Neural cell (in vitro differentiated cells): Measurements from ENCODE around the gene PLBD2. TPM values are rescaled to one million over a fixed set of nuclear protein-coding genes. Genes with fewer than 3 reads are reported as not detected.

Experiments
- H2AFZ ChIP-seq: fragments of 200-600, 300-800 bp; sonication (generic), shearing (Covaris generic); 2 replicates; pipeline ENCODE4 v1.6.0; 2014; ENCODE audit warnings: low read depth, mild to moderate bottlenecking, antibody characterized with exemption, low read length, moderate library complexity
- H3F3A ChIP-seq: fragments of 200-600 bp; shearing (Covaris generic); 2 replicates; pipeline ENCODE4 v1.6.1; 2016; ENCODE audit warnings: mild to moderate bottlenecking, moderate library complexity, mixed read lengths, antibody characterized with exemption, low read length; ENCODE audit not compliant: insufficient read depth, poor library complexity, severe bottlenecking
- H3K27ac ChIP-seq: fragments of 200-600, 300-800 bp; sonication (generic), shearing (Covaris generic); 2 replicates; pipeline ENCODE4 v1.5.1; 2014; ENCODE audit warnings: mild to moderate bottlenecking, low read length, moderate library complexity
- H3K27me3 ChIP-seq: fragments of 300-800, 200-600 bp; sonication (generic), shearing (Covaris generic); 2 replicates; pipeline ENCODE4 v1.6.0; 2014; ENCODE audit warnings: mild to moderate bottlenecking, low read depth, low read length, moderate library complexity; ENCODE audit not compliant: insufficient read depth
- H3K36me3 ChIP-seq: fragments of 300-800, 200-600 bp; sonication (generic), shearing (Covaris generic); 2 replicates; pipeline ENCODE4 v1.5.1; 2014; ENCODE audit warnings: mild to moderate bottlenecking, antibody characterized with exemption, low read length, moderate library complexity; ENCODE audit not compliant: insufficient read depth
- H3K4me2 ChIP-seq: fragments of 300-800, 200-600 bp; sonication (generic), shearing (Covaris generic); 2 replicates; pipeline ENCODE4 v1.6.0; 2014; ENCODE audit warnings: mild to moderate bottlenecking, low read length
- H3K4me3 ChIP-seq: fragments of 300-800, 200-600 bp; sonication (generic), shearing (Covaris generic); 2 replicates; pipeline ENCODE4 v1.5.1; 2014; ENCODE audit warnings: mild to moderate bottlenecking, low read length, moderate library complexity
- H3K79me2 ChIP-seq: fragments of 200-600 bp; shearing (Covaris generic); replicated peaks from 2 replicates; pipeline ENCODE4 v1.6.0; 2014; ENCODE audit warnings: mild to moderate bottlenecking, low read length, moderate library complexity; ENCODE audit not compliant: insufficient read depth
- H3K9ac ChIP-seq: fragments of 300-800, 200-600 bp; sonication (generic), shearing (Covaris generic); 2 replicates; pipeline ENCODE4 v1.6.1; 2016; ENCODE audit warnings: mild to moderate bottlenecking, low read length, mixed read lengths
- H3K9me2 ChIP-seq: fragments of 200-600 bp; shearing (Covaris generic); 2 replicates; pipeline ENCODE4 v1.6.1; 2016; ENCODE audit warnings: mild to moderate bottlenecking, low read length, mixed read lengths; ENCODE audit not compliant: insufficient read depth
- H3K9me3 ChIP-seq: fragments of 200-600, 300-800 bp; sonication (generic), shearing (Covaris generic); 2 replicates; pipeline ENCODE4 v1.6.1; 2016; ENCODE audit warnings: mild to moderate bottlenecking, mixed run types, low read length, moderate library complexity, mixed read lengths
- H4K20me1 ChIP-seq: fragments of 200-600 bp; shearing (Covaris generic); 2 replicates; pipeline ENCODE4 v1.6.1; 2016; ENCODE audit warnings: mild to moderate bottlenecking, mixed run types; ENCODE audit not compliant: insufficient read depth
- CTCF ChIP-seq: fragments of 450-650 bp; IDR thresholded peaks from 2 replicates; pipeline ENCODE4 v1.5.1; 2014; ENCODE audit warnings: antibody characterized with exemption, mild to moderate bottlenecking, moderate library complexity; ENCODE audit not compliant: poor library complexity, severe bottlenecking
- EP300 ChIP-seq: fragments of 450-650 bp; conservative IDR thresholded peaks from 2 replicates; pipeline ENCODE4 v1.6.1; 2014; ENCODE audit warnings: antibody characterized with exemption, mild to moderate bottlenecking, moderate library complexity; ENCODE audit not compliant: poor library complexity, severe bottlenecking
- EZH2 ChIP-seq: fragments of 200-600, 300-800 bp; shearing (Covaris generic), sonication (generic); IDR thresholded peaks from 2 replicates; pipeline ENCODE4 v1.6.1; 2014; ENCODE audit warnings: antibody characterized with exemption, low read length, borderline replicate concordance, mild to moderate bottlenecking; ENCODE audit not compliant: insufficient read depth, poor library complexity, severe bottlenecking
- MXI1 ChIP-seq: fragments of 450-650 bp; conservative IDR thresholded peaks from 2 replicates; pipeline ENCODE4 v1.6.1; 2014; ENCODE audit warnings: antibody characterized with exemption, mild to moderate bottlenecking; ENCODE audit not compliant: poor library complexity, severe bottlenecking
- POLR2AphosphoS5 ChIP-seq: IDR thresholded peaks from 2 replicates; pipeline ENCODE4 v1.6.1; 2012
- RAD21 ChIP-seq: fragments of 450-650 bp; conservative IDR thresholded peaks from 2 replicates; pipeline ENCODE4 v1.6.1; 2014; ENCODE audit warnings: antibody characterized with exemption, mild to moderate bottlenecking, moderate library complexity
- SMC3 ChIP-seq: fragments of 450-650 bp; conservative IDR thresholded peaks from 2 replicates; pipeline ENCODE4 v1.6.1; 2014; ENCODE audit warnings: antibody characterized with exemption, mild to moderate bottlenecking, moderate library complexity; ENCODE audit not compliant: poor library complexity
- TAF1 ChIP-seq: IDR thresholded peaks from 2 replicates; pipeline ENCODE4 v1.6.1; 2012; ENCODE audit warnings: low read depth
- polyA plus RNA-seq: library from polyadenylated mRNA; depleted of rRNA; stranded (reverse); fragments of >200 nt; gene quantifications from 2 replicates; pipeline ENCODE4 v1.2.3, GENCODE V29; 2014
- TF ChIP-seq, protein P1 (sequence below): IDR thresholded peaks from 2 replicates; pipeline ENCODE4 v1.6.1; 2012; ENCODE audit warnings: borderline replicate concordance

PLBD2 gene
- polyA plus RNA-seq, 1 donor from 2014 or later, result 4.8 TPM

DNA sequence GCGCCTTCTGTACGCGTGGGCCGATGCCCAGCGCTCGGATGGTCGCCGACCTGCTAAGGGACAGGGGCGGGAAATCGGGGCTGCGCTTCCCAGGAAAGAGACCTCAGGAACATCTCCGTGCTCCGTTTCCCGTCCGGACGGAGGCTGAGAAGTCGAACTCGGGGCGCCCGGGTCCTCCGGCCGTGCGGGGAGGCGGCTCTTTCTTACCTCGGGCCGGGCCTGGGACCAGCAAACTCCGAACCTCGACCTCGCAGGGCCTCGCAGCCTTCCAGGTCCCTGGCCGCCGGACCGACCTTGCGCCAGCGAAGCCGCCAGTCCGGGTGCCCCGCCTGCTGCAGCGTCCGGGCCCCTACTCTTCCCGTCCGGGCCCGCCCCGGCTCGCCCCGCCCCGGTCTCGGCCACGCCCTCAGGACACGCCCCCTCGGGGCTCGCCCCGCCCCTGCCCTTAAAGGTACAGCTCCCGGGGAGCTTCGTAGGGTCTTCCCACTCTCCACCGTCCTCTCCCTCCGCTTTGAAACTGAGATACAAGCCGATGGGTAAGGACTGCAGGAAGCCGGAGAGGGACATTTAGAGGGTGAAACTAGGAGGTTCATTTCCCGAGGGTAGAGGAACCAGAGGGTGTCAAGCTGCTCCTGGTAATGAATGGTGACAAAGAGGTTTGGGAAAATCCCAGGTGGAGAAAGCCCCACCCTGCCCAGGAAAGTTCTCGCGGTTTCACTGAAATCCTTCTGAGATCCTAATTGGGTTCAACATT lies 23.4 kb upstream of the PLBD2 start, which contains the start of gene SLC8B1:
TSS of gene SLC8B1 (minus strand) at position 324 of the 754 bp plus-strand sequence. CDS start 2,231 bp downstream, outside the sequence.
- Histone ChIP-seq H3K79me2 (no peaks in the 10 kb centered on the region), H4K20me1 (no peaks in the 10 kb centered on the region), H2AFZ (no peak within 1 kb of the TSS), H3K9ac (peak within 1 kb of the TSS; percentile 12), H3K4me3 (peak within 1 kb of the TSS; percentile 66), H3K27ac (no peak within 1 kb of the TSS), H3K36me3 (no peaks in the 10 kb centered on the region), H3K9me3 (no peaks in the 10 kb centered on the region), H3K27me3 (peaks cover 26% of the 10 kb centered on the region), H3F3A (no peaks in the 10 kb centered on the region), H3K4me2 (no peak within 1 kb of the TSS), H3K9me2 (no peaks in the 10 kb centered on the region)
- no peak for TF ChIP-seq CTCF
- TF ChIP-seq MXI1, result no peak
- no peak for TF ChIP-seq SMC3
- TF ChIP-seq RAD21, result no peak
- no peak for TF ChIP-seq EP300
- TF ChIP-seq EZH2, result no peak
- no peak for TF ChIP-seq TAF1
- TF ChIP-seq, protein P1, sequence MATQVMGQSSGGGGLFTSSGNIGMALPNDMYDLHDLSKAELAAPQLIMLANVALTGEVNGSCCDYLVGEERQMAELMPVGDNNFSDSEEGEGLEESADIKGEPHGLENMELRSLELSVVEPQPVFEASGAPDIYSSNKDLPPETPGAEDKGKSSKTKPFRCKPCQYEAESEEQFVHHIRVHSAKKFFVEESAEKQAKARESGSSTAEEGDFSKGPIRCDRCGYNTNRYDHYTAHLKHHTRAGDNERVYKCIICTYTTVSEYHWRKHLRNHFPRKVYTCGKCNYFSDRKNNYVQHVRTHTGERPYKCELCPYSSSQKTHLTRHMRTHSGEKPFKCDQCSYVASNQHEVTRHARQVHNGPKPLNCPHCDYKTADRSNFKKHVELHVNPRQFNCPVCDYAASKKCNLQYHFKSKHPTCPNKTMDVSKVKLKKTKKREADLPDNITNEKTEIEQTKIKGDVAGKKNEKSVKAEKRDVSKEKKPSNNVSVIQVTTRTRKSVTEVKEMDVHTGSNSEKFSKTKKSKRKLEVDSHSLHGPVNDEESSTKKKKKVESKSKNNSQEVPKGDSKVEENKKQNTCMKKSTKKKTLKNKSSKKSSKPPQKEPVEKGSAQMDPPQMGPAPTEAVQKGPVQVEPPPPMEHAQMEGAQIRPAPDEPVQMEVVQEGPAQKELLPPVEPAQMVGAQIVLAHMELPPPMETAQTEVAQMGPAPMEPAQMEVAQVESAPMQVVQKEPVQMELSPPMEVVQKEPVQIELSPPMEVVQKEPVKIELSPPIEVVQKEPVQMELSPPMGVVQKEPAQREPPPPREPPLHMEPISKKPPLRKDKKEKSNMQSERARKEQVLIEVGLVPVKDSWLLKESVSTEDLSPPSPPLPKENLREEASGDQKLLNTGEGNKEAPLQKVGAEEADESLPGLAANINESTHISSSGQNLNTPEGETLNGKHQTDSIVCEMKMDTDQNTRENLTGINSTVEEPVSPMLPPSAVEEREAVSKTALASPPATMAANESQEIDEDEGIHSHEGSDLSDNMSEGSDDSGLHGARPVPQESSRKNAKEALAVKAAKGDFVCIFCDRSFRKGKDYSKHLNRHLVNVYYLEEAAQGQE, result no peak
- no peak for TF ChIP-seq POLR2AphosphoS5

DNA sequence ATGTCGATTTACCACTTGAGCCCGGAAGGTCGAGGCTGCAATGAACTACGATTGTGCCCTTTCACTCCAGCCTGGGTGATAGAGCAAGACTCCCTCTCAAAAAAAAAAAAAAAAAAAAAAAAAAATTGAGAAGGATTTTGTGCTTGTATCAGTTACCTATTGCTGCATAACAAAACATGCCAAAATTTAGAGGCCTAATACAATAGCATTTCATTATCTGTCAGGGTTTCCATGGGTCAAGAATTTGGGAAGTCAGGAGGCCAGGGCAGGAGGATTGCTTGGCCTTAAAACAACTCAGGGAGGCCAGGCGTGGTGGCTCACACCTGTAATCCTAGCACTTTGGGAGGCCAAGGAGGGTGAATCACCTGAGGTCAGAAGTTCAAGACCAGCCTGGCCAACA lies 18.8 kb upstream of the PLBD2 start:
- H3K9me3 ChIP-seq, result no peaks in the 10 kb centered on the region
- no peaks in the 10 kb centered on the region for H3K36me3 ChIP-seq
- peaks cover 14% of the 10 kb centered on the region for H3K27me3 ChIP-seq

More for the DNA sequence above, 18.8 kb upstream of the PLBD2 start:
- Histone ChIP-seq H2AFZ (no peak overlapping the region), H3K4me3 (no peak overlapping the region), H4K20me1 (no peaks in the 10 kb centered on the region), H3K79me2 (no peaks in the 10 kb centered on the region), H3K9ac (no peak overlapping the region), H3K27ac (no peak overlapping the region), H3F3A (no peaks in the 10 kb centered on the region), H3K9me2 (no peaks in the 10 kb centered on the region), H3K4me2 (no peak overlapping the region)
- TF ChIP-seq, protein P1, result no peak
- TF ChIP-seq EZH2 (no peak), SMC3 (no peak), CTCF (no peak), RAD21 (no peak), EP300 (no peak), POLR2AphosphoS5 (no peak), TAF1 (no peak), MXI1 (no peak)
